HFF-Myc (cell line): ENCODE data around the gene C3orf22.

Experiments
- DNase-seq: peaks from one replicate; pipeline ENCODE4 v3.0.0-alpha.2; 2011; ENCODE audit warnings: low read depth; ENCODE audit errors: extremely low read depth
- H3K4me3 ChIP-seq: replicated peaks from 2 replicates; pipeline ENCODE4 v1.5.1; 2011; ENCODE audit warnings: low read depth, mild to moderate bottlenecking, control low read depth, low read length
- TF ChIP-seq, protein P1 (sequence below): IDR thresholded peaks from 2 replicates; pipeline ENCODE4 v1.5.1; 2012; ENCODE audit warnings: mild to moderate bottlenecking, low read depth, low read length, control low read depth; ENCODE audit errors: missing control alignments

The C3orf22 gene

GRCh38 chr3:126524429-126524988 lies 34.2 kb downstream of the C3orf22 start:
- peak overlapping the region; percentile 20 for H3K4me3 ChIP-seq
- DNase-seq, result no peak

DNA sequence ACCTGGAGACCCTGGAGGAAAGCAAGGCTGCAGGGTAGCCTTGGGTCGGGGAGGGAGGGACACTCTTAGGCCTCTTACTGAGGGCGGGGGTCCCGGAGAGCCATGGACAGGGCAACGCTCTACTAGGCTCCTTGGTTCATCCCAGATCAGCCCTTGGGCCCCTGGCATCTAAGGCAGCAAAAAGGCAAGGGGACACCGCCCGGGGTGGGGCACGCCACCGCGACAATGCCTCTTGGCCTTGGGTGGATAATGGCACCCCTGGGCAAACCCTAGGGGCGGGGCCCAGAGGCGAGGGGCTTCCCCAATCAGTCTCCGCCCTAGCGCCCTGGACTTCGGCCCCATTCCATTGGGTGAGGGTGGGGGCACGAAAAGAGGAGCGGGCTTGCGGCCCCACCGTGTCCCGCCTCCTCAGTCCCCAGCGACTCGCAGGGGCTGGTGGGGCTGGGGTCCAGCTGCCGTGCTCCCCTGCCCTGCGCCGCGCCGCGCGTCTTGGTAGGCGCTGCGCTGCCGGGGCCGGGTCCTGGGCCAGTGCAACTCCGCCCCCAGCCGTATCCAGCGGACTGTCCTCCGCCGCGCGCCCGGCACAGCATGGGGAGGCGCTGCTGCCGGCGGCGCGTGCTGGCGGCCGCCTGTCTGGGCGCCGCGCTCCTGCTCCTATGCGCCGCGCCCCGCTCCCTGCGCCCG lies 34.8 kb downstream of the C3orf22 start, which contains the start of gene CHST13:
Gene CHST13 (plus strand): TSS at position 411 of the 684 bp plus-strand sequence. CDS start 178 bp downstream, at position 589.
- peak within 1 kb of the TSS; percentile 20 for H3K4me3 ChIP-seq

More at GRCh38 chr3:126524429-126524988, 34.2 kb downstream of the C3orf22 start:
- TF ChIP-seq, protein P1, sequence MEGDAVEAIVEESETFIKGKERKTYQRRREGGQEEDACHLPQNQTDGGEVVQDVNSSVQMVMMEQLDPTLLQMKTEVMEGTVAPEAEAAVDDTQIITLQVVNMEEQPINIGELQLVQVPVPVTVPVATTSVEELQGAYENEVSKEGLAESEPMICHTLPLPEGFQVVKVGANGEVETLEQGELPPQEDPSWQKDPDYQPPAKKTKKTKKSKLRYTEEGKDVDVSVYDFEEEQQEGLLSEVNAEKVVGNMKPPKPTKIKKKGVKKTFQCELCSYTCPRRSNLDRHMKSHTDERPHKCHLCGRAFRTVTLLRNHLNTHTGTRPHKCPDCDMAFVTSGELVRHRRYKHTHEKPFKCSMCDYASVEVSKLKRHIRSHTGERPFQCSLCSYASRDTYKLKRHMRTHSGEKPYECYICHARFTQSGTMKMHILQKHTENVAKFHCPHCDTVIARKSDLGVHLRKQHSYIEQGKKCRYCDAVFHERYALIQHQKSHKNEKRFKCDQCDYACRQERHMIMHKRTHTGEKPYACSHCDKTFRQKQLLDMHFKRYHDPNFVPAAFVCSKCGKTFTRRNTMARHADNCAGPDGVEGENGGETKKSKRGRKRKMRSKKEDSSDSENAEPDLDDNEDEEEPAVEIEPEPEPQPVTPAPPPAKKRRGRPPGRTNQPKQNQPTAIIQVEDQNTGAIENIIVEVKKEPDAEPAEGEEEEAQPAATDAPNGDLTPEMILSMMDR, result no peak

GRCh38 chr3:126522363-126522788 lies 36.4 kb downstream of the C3orf22 start:
- H3K4me3 ChIP-seq, result no peak overlapping the region
- DNase-seq, result peak; percentile 16
- TF ChIP-seq, protein P1, result peak; percentile 86

More for the DNA sequence above, 34.8 kb downstream of the C3orf22 start, which contains the start of gene CHST13:
- TF ChIP-seq, protein P1, result no peak
- no peak for DNase-seq

DNA sequence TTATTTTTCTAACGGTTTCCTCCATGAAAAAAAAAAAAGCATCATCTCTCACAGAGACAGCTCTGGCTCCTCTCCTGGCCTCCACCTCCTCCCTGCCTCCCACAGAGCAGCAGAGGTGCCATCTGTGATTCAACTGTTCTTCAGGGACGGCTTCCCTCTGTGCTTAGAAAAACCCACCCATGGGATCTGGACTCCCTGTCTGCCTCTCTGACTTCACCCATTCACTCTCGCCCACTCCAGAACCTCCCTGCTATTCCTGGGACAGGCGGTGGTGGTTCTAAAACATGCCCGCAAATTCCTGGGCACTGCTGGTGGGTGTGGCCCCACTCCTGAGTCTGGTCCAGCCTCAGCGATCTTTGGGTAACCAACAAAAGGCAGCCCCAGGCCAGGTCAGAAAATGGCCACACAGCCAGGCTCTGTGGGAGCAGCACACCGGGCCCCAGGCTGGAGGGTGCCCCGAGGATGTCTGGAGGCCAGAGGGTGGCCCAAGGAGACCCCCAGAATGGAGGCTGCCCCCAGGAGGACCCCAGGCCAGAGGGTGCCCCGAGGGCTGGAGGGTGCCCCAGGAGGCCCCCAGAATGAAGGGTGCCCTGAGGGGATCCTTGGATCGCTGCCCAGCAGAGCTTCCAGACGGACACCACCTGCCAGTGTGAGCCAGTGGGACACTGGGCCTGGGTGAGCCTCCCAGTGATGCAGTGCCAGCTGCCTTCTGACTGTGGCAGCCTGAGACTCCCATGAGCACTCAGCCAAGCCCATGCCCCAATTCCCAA lies 37.4 kb downstream of the C3orf22 start:
- no peak overlapping the region for H3K4me3 ChIP-seq
- no peak for DNase-seq
- TF ChIP-seq, protein P1, result no peak

DNA sequence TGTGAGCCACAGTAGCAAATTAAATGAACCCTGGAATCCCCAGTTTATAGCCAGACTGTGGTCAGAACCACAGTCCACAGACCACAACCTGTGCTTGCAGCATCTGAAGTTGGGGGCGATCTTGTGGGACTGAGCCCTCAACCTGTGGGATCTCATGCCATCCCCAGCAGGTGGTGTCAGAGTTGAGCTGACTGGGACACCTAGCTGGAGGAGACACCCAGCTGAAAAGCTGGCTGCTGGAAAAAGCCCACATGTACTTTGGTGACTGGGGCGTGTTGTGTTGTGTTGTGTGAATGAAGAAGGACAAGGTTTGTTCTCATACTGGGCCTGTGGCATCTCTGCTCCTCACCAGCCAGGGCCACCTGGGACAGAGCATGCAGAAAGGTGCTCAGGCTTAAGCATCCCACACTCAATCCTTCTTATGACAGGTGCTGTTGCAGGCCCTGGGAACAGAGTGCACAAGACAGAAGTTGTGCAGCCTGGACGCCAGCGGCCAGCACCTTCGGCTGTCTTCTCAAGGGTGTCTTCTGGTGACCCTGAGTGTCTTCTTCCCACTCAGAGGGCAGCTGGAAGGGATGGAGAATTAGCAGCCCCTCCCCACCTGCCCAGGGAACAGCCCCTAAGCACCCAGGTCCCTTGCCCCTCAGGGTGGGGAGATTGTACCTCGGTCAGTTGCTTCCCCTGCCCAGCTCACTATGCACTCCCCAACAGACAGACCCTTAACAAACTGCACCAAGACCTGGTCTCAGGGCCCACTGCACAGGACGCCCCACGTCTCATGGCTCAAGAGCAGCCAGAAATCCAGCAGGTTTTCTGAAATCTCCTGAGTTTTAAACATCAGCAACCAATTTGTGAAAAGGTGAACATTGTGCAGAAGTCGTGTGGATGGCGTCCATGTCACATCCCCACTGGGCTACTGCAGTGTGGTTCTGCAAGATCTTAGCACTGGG lies 39.0 kb downstream of the C3orf22 start:
- H3K4me3 ChIP-seq, result no peak overlapping the region
- TF ChIP-seq, protein P1, result no peak
- DNase-seq, result no peak

DNA sequence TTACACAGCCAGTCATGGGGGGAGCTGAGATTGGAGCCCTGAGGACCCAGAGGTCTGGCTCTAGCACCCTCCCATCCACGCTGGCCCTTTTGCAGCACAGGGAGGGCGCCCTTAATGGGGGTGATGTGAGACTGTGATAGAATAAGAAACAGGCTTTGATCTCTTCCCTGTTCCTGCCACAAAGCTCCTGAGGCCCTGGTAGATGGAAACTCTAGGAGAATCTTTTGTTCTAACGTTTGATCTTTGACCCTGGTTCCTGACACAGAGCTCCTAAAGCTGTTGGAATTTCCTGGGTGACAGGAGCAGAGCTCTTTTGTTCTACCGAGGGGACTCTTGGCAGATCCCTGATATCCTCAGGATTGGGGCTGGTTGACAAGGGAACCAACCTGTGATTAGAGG lies 40.0 kb downstream of the C3orf22 start:
- no peak for DNase-seq
- TF ChIP-seq, protein P1, result no peak
- no peak overlapping the region for H3K4me3 ChIP-seq
